IPS DF 4.7 (cell line): ENCODE measurements around the gene SLFN13.
"Not testable (repeated sequence)": the region's sequence is repeated elsewhere in the genome, so short reads cannot be mapped to it uniquely, and the experiment has no call there.

Experiments used
- DNase-seq: peaks from one replicate; pipeline ENCODE4 v3.0.0-alpha.2; 2013; ENCODE audit warnings: low spot score; ENCODE audit errors: extremely low read depth

SLFN13 gene

GRCh38 chr17:35432176-35433074, 16.1 kb downstream of the SLFN13 start, which contains the start of gene SLFN12:
Gene SLFN12, minus strand, starts transcription at chr17:35432500. Its CDS starts 9,472 bp downstream, at chr17:35423028.
- DNase-seq = no peak

GRCh38 chr17:35429702-35430101, 18.9 kb downstream of the SLFN13 start:
- DNase-seq = no peak

GRCh38 chr17:35428229-35428628, 20.3 kb downstream of the SLFN13 start:
- no peak for DNase-seq

DNA sequence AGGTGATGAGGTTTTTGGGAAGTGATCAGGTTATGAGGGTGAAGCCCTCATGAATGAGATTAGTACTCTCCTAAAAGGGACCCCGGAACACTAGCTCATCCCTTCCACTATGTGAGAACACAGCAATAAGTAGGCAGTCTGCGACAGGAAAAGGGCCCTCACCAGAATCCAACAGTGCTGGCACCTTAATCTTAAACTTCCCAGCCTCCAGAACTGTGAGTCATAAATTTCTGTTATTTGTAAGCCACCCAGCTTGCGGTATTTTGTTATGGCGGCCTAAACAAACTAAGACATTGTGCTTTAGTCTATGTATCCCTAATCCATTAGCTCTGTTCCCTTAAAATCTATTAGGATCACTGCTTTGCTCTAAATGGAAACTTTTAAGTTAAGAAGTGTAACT, 24.8 kb downstream of the SLFN13 start:
- DNase-seq = no peak

DNA sequence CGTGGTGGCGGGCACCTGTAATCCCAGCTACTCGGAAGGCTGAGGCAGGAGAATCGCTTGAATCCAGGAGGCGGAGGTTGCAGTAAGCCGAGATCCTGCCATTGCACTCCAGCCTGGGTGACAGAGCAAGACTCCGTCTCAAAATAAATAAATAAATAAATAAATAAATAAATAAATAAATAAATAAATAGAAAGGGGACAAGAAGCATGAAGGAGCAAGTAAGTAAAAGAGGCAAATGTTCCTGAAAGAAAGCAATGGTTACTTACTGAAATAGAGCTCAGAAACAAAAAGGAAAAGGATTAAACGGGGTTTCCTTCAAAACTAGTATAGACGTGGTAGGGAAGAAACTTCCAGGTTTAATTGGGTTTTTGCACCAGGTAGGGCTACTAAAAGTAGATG, 27.5 kb downstream of the SLFN13 start:
- not testable (repeated sequence) for DNase-seq

GRCh38 chr17:35416659-35417058, 31.9 kb downstream of the SLFN13 start:
- no peak for DNase-seq

- not testable (repeated sequence) for DNase-seq
Observed at GRCh38 chr17:35414707-35415106, 33.9 kb downstream of the SLFN13 start.

GRCh38 chr17:35414247-35414646, 34.3 kb downstream of the SLFN13 start:
- DNase-seq = no peak

- DNase-seq = no peak
Observed at GRCh38 chr17:35407531-35407930, 41.0 kb downstream of the SLFN13 start.

- no peak for DNase-seq
Observed at GRCh38 chr17:35406568-35406967, 42.0 kb downstream of the SLFN13 start.

DNA sequence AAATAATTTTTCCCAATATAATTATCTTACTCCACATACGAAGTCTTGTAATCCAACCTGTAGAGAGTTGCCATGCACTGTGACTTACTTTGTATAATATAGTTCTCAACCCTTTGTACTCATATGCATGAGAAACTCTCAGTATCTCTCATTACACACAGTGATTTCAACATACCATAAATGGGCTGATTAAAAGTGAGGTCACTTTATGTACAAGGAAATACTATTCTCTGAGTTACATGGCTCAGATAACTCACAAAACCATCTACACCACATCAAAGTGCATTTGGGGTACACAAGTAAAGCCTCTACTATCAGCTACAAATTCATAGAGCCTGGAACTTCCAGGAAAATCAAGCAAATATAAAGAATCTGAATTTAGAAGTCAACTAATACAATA, 44.2 kb downstream of the SLFN13 start:
- DNase-seq = no peak

GRCh38 chr17:35393783-35394182, 54.8 kb downstream of the SLFN13 start:
- not testable (repeated sequence) for DNase-seq

GRCh38 chr17:35390663-35391062, 57.9 kb downstream of the SLFN13 start:
- DNase-seq = no peak

DNA sequence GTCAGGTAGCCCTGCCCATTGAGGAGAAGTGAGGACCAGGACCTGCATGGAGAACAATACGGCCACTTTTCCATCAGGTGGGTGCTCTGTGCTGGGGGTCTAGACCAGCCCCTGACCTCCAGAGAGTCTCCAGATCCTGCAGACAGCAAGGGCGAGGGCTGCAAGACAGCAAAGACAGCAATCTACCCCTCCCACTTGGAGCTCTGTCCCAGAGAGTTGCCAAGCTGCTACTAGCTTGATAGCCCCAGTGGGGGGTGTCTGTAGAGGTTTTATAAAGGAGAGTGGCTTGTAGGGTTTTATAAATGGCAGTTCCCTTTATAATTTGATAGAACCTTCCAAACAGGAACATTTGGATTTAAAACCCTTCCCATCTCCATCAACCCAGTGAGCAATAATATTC, 58.4 kb downstream of the SLFN13 start:
- no peak for DNase-seq

DNA sequence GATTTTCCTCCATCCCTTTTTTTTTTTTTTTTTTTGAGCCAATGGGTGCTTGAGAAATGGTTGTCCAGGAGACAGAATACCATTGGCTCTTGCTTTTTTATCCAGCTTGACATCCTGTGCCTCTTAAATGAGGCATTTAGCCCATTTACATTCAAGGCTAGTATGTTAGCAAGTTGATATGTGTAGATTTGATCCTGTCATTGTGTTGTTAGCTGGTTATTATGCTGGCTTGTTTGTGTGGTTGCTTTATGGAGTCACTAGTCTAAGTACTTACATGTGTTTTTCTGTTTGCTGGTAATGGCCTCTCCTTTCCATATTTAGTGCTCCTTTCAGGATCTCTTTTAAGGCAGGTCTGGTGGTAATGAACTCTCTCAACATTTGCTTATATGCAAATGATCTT, 61.1 kb downstream of the SLFN13 start:
- DNase-seq = no peak
